HCT116 (cell line): Measurements from ENCODE around the gene SLC1A3. TPM values are rescaled to one million over a fixed set of nuclear protein-coding genes. Genes with fewer than 3 reads are reported as not detected.

Source experiments
- ATAC-seq: fragments of 200-7000 bp; cut with Tn5 transposase; 2 replicates; pipeline ENCODE4 v1.9.1; 2020; ENCODE audit warnings: mild to moderate bottlenecking, moderate library complexity
- BruUV-seq: library from RNA; stranded (reverse); fragments of 400-500 nt; replicated peaks from 2 replicates; lab custom pipeline; 2021; lab: Mats Ljungman, UMichigan
- CTCF ChIA-PET: fragments of 300-600 bp; sonication (Branson Sonifier 250); formaldehyde crosslinking; loops from one replicate; lab custom pipeline; 2021; ENCODE audit warnings: antibody characterized with exemption; lab: Charles Lee
- POLR2A ChIA-PET: fragments of 300-600, 350-600 bp; sonication (Branson Sonifier 250); formaldehyde crosslinking; loops from one replicate; lab custom pipeline; 2021; ENCODE audit warnings: antibody characterized with exemption; lab: Charles Lee
- RAD21 ChIA-PET, 2 experiments: fragments of 300-600 bp; sonication (Branson Sonifier 250); formaldehyde crosslinking; loops; one replicate each; lab custom pipeline; 2023; ENCODE audit warnings: low total read pairs in 2 of 2; ENCODE audit not compliant: uncharacterized antibody in 2 of 2, unreplicated experiment in 2 of 2, low non-redundant PET in 1 of 2; lab: Charles Lee
- DNase-seq: peaks from one replicate; pipeline ENCODE4 v3.0.0-alpha.2; 2010; ENCODE audit warnings: low read depth, low spot score
- H2AFZ ChIP-seq: fragments of 200-600 bp; shearing (Covaris generic), sonication (generic); 2 replicates; pipeline ENCODE4 v1.6.1; 2017; ENCODE audit warnings: low read depth, mixed run types, mixed read lengths, antibody characterized with exemption, low read length; ENCODE audit not compliant: poor library complexity, severe bottlenecking
- H3K27ac ChIP-seq: 2 replicates; pipeline ENCODE4 v1.5.1; 2012; ENCODE audit warnings: low read depth, low read length
- H3K27me3 ChIP-seq: fragments of 200-600 bp; sonication (generic); 2 replicates; pipeline ENCODE4 v1.6.1; 2016; ENCODE audit warnings: mixed run types, low read length, mixed read lengths; ENCODE audit not compliant: insufficient read depth
- H3K36me3 ChIP-seq, 2 experiments: fragments of 200-500 bp in 1 of 2; fragments of 200-600 bp in 1 of 2; sonication (Bioruptor generic) in 1 of 2; sonication (generic) in 1 of 2; 2 replicates each; pipeline versions ENCODE4 v1.5.1 to v1.6.1; 2014 to 2016; ENCODE audit warnings: low read length in 2 of 2, inconsistent platforms in 1 of 2, mixed read lengths in 1 of 2, mixed run types in 1 of 2; ENCODE audit not compliant: insufficient read depth in 2 of 2, control insufficient read depth in 1 of 2
- H3K4me1 ChIP-seq, 2 experiments: fragments of 200-600 bp in 1 of 2; sonication (generic) in 1 of 2; 2 replicates each; pipeline versions ENCODE4 v1.5.1 to v1.6.1; 2012 to 2017; ENCODE audit warnings: low read length in 2 of 2, inconsistent platforms in 1 of 2, mild to moderate bottlenecking in 1 of 2, mixed read lengths in 1 of 2, mixed run types in 1 of 2, moderate library complexity in 1 of 2; ENCODE audit not compliant: insufficient read depth in 2 of 2, control insufficient read depth in 1 of 2
- H3K4me2 ChIP-seq: fragments of 200-600 bp; sonication (generic); 2 replicates; pipeline ENCODE4 v1.6.1; 2017; ENCODE audit warnings: mixed run types, low read length, mixed read lengths
- H3K4me3 ChIP-seq, 2 experiments: fragments of 200-600 bp in 1 of 2; sonication (generic) in 1 of 2; replicated peaks in 1 of 2; 2 replicates each; pipeline ENCODE4 v1.5.1; 2011 to 2016; ENCODE audit warnings: low read length in 2 of 2, control low read depth in 1 of 2, low read depth in 1 of 2, mild to moderate bottlenecking in 1 of 2, mixed read lengths in 1 of 2, mixed run types in 1 of 2
- H3K79me2 ChIP-seq: fragments of 200-600 bp; sonication (generic); 2 replicates; pipeline ENCODE4 v1.6.1; 2017; ENCODE audit warnings: mild to moderate bottlenecking, mixed run types, low read length, moderate library complexity, mixed read lengths; ENCODE audit not compliant: insufficient read depth
- H3K9ac ChIP-seq: fragments of 200-600 bp; sonication (generic); 2 replicates; pipeline ENCODE4 v1.6.1; 2016; ENCODE audit warnings: low read length, mixed read lengths
- H3K9me2 ChIP-seq: fragments of 200-600 bp; sonication (generic), shearing (Covaris generic); 2 replicates; pipeline ENCODE4 v1.6.1; 2017; ENCODE audit warnings: mixed run types, mild to moderate bottlenecking, moderate library complexity; ENCODE audit not compliant: insufficient read depth
- H3K9me3 ChIP-seq, 2 experiments: fragments of 200-500 bp in 1 of 2; fragments of 200-600 bp in 1 of 2; sonication (Bioruptor generic) in 1 of 2; sonication (generic) in 1 of 2; 2 replicates each; pipeline ENCODE4 v1.6.1; 2014 to 2017; ENCODE audit warnings: low read length in 2 of 2, mixed read lengths in 2 of 2, inconsistent platforms in 1 of 2, low read depth in 1 of 2, mild to moderate bottlenecking in 1 of 2, mixed run types in 1 of 2, moderate library complexity in 1 of 2; ENCODE audit not compliant: control insufficient read depth in 1 of 2, insufficient read depth in 1 of 2
- H4K20me1 ChIP-seq: fragments of 200-600 bp; sonication (generic), shearing (Covaris generic); 2 replicates; pipeline ENCODE4 v1.6.1; 2017; ENCODE audit warnings: mixed run types, mild to moderate bottlenecking, moderate library complexity; ENCODE audit not compliant: insufficient read depth
- CBX3 ChIP-seq: IDR thresholded peaks from 2 replicates; pipeline ENCODE4 v1.6.1; 2012; ENCODE audit warnings: low read depth
- CEBPB ChIP-seq: IDR thresholded peaks from 2 replicates; pipeline ENCODE4 v1.6.1; 2012; ENCODE audit warnings: low read depth
- CTCF ChIP-seq, 3 experiments: fragments of 200-600 bp in 1 of 3; sonication (generic) in 1 of 3; IDR thresholded peaks in 2 of 3; conservative IDR thresholded peaks in 1 of 3; 2 replicates each; pipeline ENCODE4 v1.5.1; 2012 to 2017; ENCODE audit warnings: low read depth in 2 of 3, low read length in 2 of 3, antibody characterized with exemption in 1 of 3, borderline replicate concordance in 1 of 3, control low read depth in 1 of 3, mild to moderate bottlenecking in 1 of 3, mixed read lengths in 1 of 3, mixed run types in 1 of 3, moderate library complexity in 1 of 3; ENCODE audit not compliant: insufficient read depth in 1 of 3
- ELF1 ChIP-seq: IDR thresholded peaks from 2 replicates; pipeline ENCODE4 v1.6.1; 2012; ENCODE audit warnings: low read depth, borderline replicate concordance
- EZH2phosphoT487 ChIP-seq: fragments of 200-600 bp; IDR thresholded peaks from 2 replicates; pipeline ENCODE4 v1.6.1; 2018; ENCODE audit warnings: antibody characterized with exemption, borderline replicate concordance
- FOSL1 ChIP-seq: IDR thresholded peaks from 2 replicates; pipeline ENCODE4 v1.6.1; 2012; ENCODE audit warnings: low read depth
- JUND ChIP-seq: IDR thresholded peaks from 2 replicates; pipeline ENCODE4 v1.6.1; 2012
- POLR2A ChIP-seq: IDR thresholded peaks from 2 replicates; pipeline ENCODE4 v1.7.0; 2011; ENCODE audit warnings: borderline replicate concordance; ENCODE audit not compliant: insufficient read depth, insufficient read length; ENCODE audit errors: extremely low read depth
- POLR2AphosphoS5 ChIP-seq: IDR thresholded peaks from 2 replicates; pipeline ENCODE4 v1.6.1; 2011; ENCODE audit warnings: mild to moderate bottlenecking, low read depth, low read length, moderate library complexity
- RAD21 ChIP-seq: IDR thresholded peaks from 2 replicates; pipeline ENCODE4 v1.6.1; 2012; ENCODE audit warnings: low read depth, mild to moderate bottlenecking
- REST ChIP-seq: IDR thresholded peaks from 2 replicates; pipeline ENCODE4 v1.6.1; 2012; ENCODE audit warnings: low read depth
- SIN3A ChIP-seq: IDR thresholded peaks from 2 replicates; pipeline ENCODE4 v1.6.1; 2012; ENCODE audit warnings: low read depth
- SP1 ChIP-seq: IDR thresholded peaks from 2 replicates; pipeline ENCODE4 v1.6.1; 2012; ENCODE audit warnings: low read depth
- TCF7L2 ChIP-seq: IDR thresholded peaks from 2 replicates; pipeline ENCODE4 v1.7.0; 2011; ENCODE audit warnings: borderline replicate concordance, inconsistent platforms; ENCODE audit not compliant: insufficient read depth, insufficient read length; ENCODE audit errors: extremely low read depth
- YY1 ChIP-seq: IDR thresholded peaks from 2 replicates; pipeline ENCODE4 v1.6.1; 2011; ENCODE audit warnings: low read length, low read depth, moderate library complexity, mild to moderate bottlenecking; ENCODE audit not compliant: insufficient replicate concordance; ENCODE audit errors: extremely low read depth
- ZNF274 ChIP-seq: fragments of 200-500 bp; sonication (Bioruptor generic); IDR thresholded peaks from 2 replicates; pipeline ENCODE4 v1.6.1; 2014; ENCODE audit warnings: mild to moderate bottlenecking, low read depth, low read length, inconsistent platforms
- intact Hi-C: fragments of 100-400 bp; cut with micrococcal nuclease; formaldehyde crosslinking; loops from 2 replicates; pipeline ENCODE4 v1.10.0; 2022
- total RNA-seq: library from RNA; stranded (reverse); gene quantifications from one replicate; pipeline ENCODE4 v1.2.1, GENCODE V29; 2021; ENCODE audit not compliant: unreplicated experiment
- TF ChIP-seq, protein P1 (sequence below): IDR thresholded peaks from 2 replicates; pipeline ENCODE4 v1.6.1; 2012

The SLC1A3 gene
- total RNA-seq, 1 experiment from 2014 or later = 12.9 TPM

DNA sequence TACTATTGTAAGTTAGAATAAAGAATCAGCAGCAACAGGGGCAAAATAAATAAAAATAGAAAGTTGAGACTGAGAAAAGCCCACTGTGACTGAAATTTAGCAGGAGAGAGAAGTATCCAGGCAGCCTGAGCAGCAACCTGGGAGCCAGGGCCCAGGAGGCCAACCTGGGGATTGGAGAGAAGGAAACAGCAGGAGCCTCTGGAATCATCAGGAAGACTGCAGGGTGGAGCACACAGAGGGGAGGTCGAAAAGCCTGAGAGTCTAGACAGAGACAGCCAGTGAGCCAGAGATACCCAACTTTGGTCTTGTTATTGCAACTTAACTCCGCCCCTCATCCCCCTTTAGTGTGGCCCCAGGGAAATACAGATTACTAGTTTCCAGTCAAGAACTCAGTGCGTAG is 98.6 kb downstream of the SLC1A3 start:
- intact Hi-C loops = no loop called here
- TF ChIP-seq JUND (no peak), FOSL1 (no peak), YY1 (no peak), ELF1 (no peak), RAD21 (no peak), TCF7L2 (no peak), CEBPB (no peak), SIN3A (no peak), POLR2A (no peak)
- TF ChIP-seq, protein P1, sequence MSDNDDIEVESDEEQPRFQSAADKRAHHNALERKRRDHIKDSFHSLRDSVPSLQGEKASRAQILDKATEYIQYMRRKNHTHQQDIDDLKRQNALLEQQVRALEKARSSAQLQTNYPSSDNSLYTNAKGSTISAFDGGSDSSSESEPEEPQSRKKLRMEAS = no peak
- no TSS peak for BruUV-seq
- Histone ChIP-seq H4K20me1 (no peaks in the 10 kb centered on the region), H3K9me2 (no peaks in the 10 kb centered on the region), H3K27me3 (no peaks in the 10 kb centered on the region), H3K4me2 (no peak overlapping the region), H3K4me3 (no peak overlapping the region), H3K9ac (no peak overlapping the region), H3K9me3 (no peaks in the 10 kb centered on the region), H2AFZ (no peak overlapping the region), H3K4me1 (no peaks in the 10 kb centered on the region), H3K27ac (no peak overlapping the region), H3K36me3 (no peaks in the 10 kb centered on the region), H3K79me2 (no peaks in the 10 kb centered on the region)
- CTCF ChIA-PET = interaction anchor here (1.3 kb wide), 1 partner anchor 9 kb away, joined by 4 read pairs; no protein-coding TSS in a partner anchor
- POLR2A ChIA-PET = no interaction called here
- ATAC-seq (no peak), DNase-seq (no peak)
- RAD21 ChIA-PET = no interaction called here

DNA sequence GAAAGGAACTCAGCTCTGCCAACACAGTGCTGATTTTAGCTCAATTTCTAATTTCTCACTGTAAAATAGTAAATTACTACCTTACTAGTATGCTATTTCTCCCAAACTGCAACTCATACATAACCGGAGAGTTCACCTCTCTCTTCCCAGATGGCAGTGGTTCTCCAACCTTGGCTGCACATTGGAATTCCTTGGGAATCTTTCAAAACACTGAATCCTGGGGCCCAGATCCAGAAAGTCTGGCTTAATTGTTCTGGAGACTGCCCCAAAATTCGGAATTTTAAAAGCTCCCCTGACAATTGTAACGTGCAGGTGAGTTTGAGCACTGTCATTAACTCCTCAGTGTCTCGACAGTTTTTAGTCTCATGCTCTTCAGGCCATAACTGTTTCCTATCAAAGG is 100.3 kb downstream of the SLC1A3 start:
- ChIA-PET CTCF (interaction anchor here (2.0 kb wide), 1 partner anchor 11 kb away, joined by 6 read pairs; no protein-coding TSS in a partner anchor), RAD21 (no interaction called here), POLR2A (no interaction called here)
- no peak overlapping the region for H3K4me3 ChIP-seq
- H3K79me2 ChIP-seq = no peaks in the 10 kb centered on the region
- no peaks in the 10 kb centered on the region for H3K27me3 ChIP-seq
- BruUV-seq = no TSS peak
- DNase-seq = no peak
- intact Hi-C loops = no loop called here
- no peaks in the 10 kb centered on the region for H3K9me2 ChIP-seq
- H3K4me1 ChIP-seq = no peaks in the 10 kb centered on the region
- H4K20me1 ChIP-seq = no peaks in the 10 kb centered on the region
- no peak overlapping the region for H3K4me2 ChIP-seq
- H3K27ac ChIP-seq = no peak overlapping the region
- H3K9ac ChIP-seq = no peak overlapping the region
- no peaks in the 10 kb centered on the region for H3K36me3 ChIP-seq
- no peaks in the 10 kb centered on the region for H3K9me3 ChIP-seq
- H2AFZ ChIP-seq = no peak overlapping the region
- ATAC-seq = no peak
- TF ChIP-seq ELF1 (no peak), REST (no peak), SP1 (no peak), ZNF274 (no peak), SIN3A (no peak), POLR2AphosphoS5 (no peak), CBX3 (no peak), CTCF (IDR thresholded peaks at IDR 0.05 in 2 of 3, conservative IDR thresholded peaks at IDR 0.05 in 1 of 3; ENCODE audit: borderline replicate concordance in 1 of 3, insufficient read depth in 1 of 3, low read depth in 2 of 3, low read length in 2 of 3) (no peak), YY1 (no peak), EZH2phosphoT487 (no peak)
